Measurements from ENCODE around the gene PET117.
"Not testable (repeated sequence)": the region's sequence is repeated elsewhere in the genome, so short reads cannot be mapped to it uniquely, and the experiment has no call there.

Gene PET117

GRCh38 chr20:18172379-18172778 is 34.7 kb downstream of the PET117 start:
- Mint-ChIP-seq H3K9me3 (no peaks in the 10 kb centered on the region), H3K27me3 (no peaks in the 10 kb centered on the region), H3K27ac (no peak overlapping the region), H3K4me3 (no peak overlapping the region), H3K4me1 (ENCODE audit: low read depth in 2 of 2) (peaks cover 24 to 26% of the 10 kb centered on the region in 2 donors), H3K36me3 (ENCODE audit: insufficient read depth) (peaks cover 36% of the 10 kb centered on the region)
- DNase-seq = no peak
- ATAC-seq (replicated peaks) = no peak

GRCh38 chr20:18174906-18175683 is 37.4 kb downstream of the PET117 start:
- no peak for ATAC-seq (replicated peaks)
- DNase-seq = no peak
- Mint-ChIP-seq H3K4me1 (ENCODE audit: low read depth in 2 of 2) (peaks cover 14 to 21% of the 10 kb centered on the region in 2 donors), H3K36me3 (ENCODE audit: insufficient read depth) (peaks cover 26% of the 10 kb centered on the region), H3K4me3 (no peak overlapping the region), H3K27ac (peak overlapping the region; percentile 41 to 49), H3K27me3 (no peaks in the 10 kb centered on the region), H3K9me3 (peaks cover 0 to 1% of the 10 kb centered on the region in 2 donors)

GRCh38 chr20:18176318-18176785 is 38.7 kb downstream of the PET117 start:
- DNase-seq (no peak), ATAC-seq (replicated peaks) (no peak)
- Mint-ChIP-seq H3K36me3 (ENCODE audit: insufficient read depth) (peaks cover 25% of the 10 kb centered on the region), H3K4me3 (no peak overlapping the region), H3K9me3 (peaks cover 0 to 4% of the 10 kb centered on the region in 2 donors), H3K4me1 (ENCODE audit: low read depth in 2 of 2) (peaks cover 14 to 15% of the 10 kb centered on the region in 2 donors), H3K27me3 (no peaks in the 10 kb centered on the region), H3K27ac (peak overlapping the region in 1 of 2 donors; percentile 71)

- H3K4me3 Mint-ChIP-seq; H3K9me3 Mint-ChIP-seq; DNase-seq; H3K27me3 Mint-ChIP-seq; ATAC-seq (replicated peaks); H3K27ac Mint-ChIP-seq: not testable (repeated sequence)
- Mint-ChIP-seq H3K4me1 (ENCODE audit: low read depth in 2 of 2) (peaks cover 7 to 10% of the 10 kb centered on the region in 2 donors), H3K36me3 (ENCODE audit: insufficient read depth) (peaks cover 44% of the 10 kb centered on the region)
Measured at GRCh38 chr20:18180366-18180765, 42.7 kb downstream of the PET117 start.

GRCh38 chr20:18180815-18181214 is 43.2 kb downstream of the PET117 start:
- no peaks in the 10 kb centered on the region for H3K27me3 Mint-ChIP-seq
- no peak overlapping the region for H3K4me3 Mint-ChIP-seq
- H3K9me3 Mint-ChIP-seq = peaks cover 0 to 4% of the 10 kb centered on the region in 2 donors
- no peak for DNase-seq
- H3K36me3 Mint-ChIP-seq (ENCODE audit: insufficient read depth) = peaks cover 45% of the 10 kb centered on the region
- ATAC-seq (replicated peaks) = no peak
- no peak overlapping the region for H3K27ac Mint-ChIP-seq
- H3K4me1 Mint-ChIP-seq (ENCODE audit: low read depth in 2 of 2) = peaks cover 5 to 8% of the 10 kb centered on the region in 2 donors

- Mint-ChIP-seq H3K4me3 (no peak overlapping the region), H3K27ac (no peak overlapping the region), H3K9me3 (no peaks in the 10 kb centered on the region), H3K4me1 (ENCODE audit: low read depth in 2 of 2) (peaks cover 2 to 4% of the 10 kb centered on the region in 2 donors), H3K27me3 (no peaks in the 10 kb centered on the region), H3K36me3 (ENCODE audit: insufficient read depth) (peaks cover 55% of the 10 kb centered on the region)
- DNase-seq (no peak), ATAC-seq (replicated peaks) (no peak)
Measured at GRCh38 chr20:18187020-18187419, 49.4 kb downstream of the PET117 start.

- Mint-ChIP-seq H3K36me3 (ENCODE audit: insufficient read depth) (peaks cover 41% of the 10 kb centered on the region), H3K9me3 (no peaks in the 10 kb centered on the region), H3K4me3 (no peak overlapping the region), H3K4me1 (ENCODE audit: low read depth in 2 of 2) (peaks cover 2 to 4% of the 10 kb centered on the region in 2 donors), H3K27me3 (no peaks in the 10 kb centered on the region), H3K27ac (peak overlapping the region in 1 of 2 donors; percentile 35)
- DNase-seq (no peak), ATAC-seq (replicated peaks) (no peak)
Measured at GRCh38 chr20:18188434-18188833, 50.8 kb downstream of the PET117 start.

- no peaks in the 10 kb centered on the region for H3K27me3 Mint-ChIP-seq
- no peaks in the 10 kb centered on the region for H3K9me3 Mint-ChIP-seq
- no peak for DNase-seq
- no peak for ATAC-seq (replicated peaks)
- H3K4me1 Mint-ChIP-seq (ENCODE audit: low read depth in 2 of 2) = peaks cover 2 to 4% of the 10 kb centered on the region in 2 donors
- peaks cover 22% of the 10 kb centered on the region for H3K36me3 Mint-ChIP-seq (ENCODE audit: insufficient read depth)
- H3K27ac Mint-ChIP-seq = peak overlapping the region in 1 of 2 donors; percentile 64
- no peak overlapping the region for H3K4me3 Mint-ChIP-seq
Measured at GRCh38 chr20:18190338-18191233, 52.9 kb downstream of the PET117 start.

GRCh38 chr20:18191306-18191705 is 53.6 kb downstream of the PET117 start:
- H3K4me3 Mint-ChIP-seq = no peak overlapping the region
- H3K27ac Mint-ChIP-seq = no peak overlapping the region
- H3K27me3 Mint-ChIP-seq = no peaks in the 10 kb centered on the region
- H3K4me1 Mint-ChIP-seq (ENCODE audit: low read depth in 2 of 2) = peaks cover 2 to 4% of the 10 kb centered on the region in 2 donors
- peaks cover 15% of the 10 kb centered on the region for H3K36me3 Mint-ChIP-seq (ENCODE audit: insufficient read depth)
- ATAC-seq (replicated peaks) = no peak
- no peak for DNase-seq
- H3K9me3 Mint-ChIP-seq = no peaks in the 10 kb centered on the region
